Esophagus squamous epithelium (tissue), 5 donors: ENCODE measurements around the gene TVP23A. TPM values are rescaled to one million over a fixed set of nuclear protein-coding genes. Genes with fewer than 3 reads are reported as not detected.

Source experiments
- DNase-seq: peaks from one replicate; lab custom pipeline; 2025; lab: John Stamatoyannopoulos, UW
- H3K27ac ChIP-seq, 4 donors: fragments of 200-600 bp; sonication (generic); one replicate each; pipeline ENCODE4 v1.5.1; 2016 to 2019; ENCODE audit warnings: mild to moderate bottlenecking in 1 of 4
- H3K27me3 ChIP-seq, 4 donors: fragments of 200-600 bp; sonication (generic); 1 replicate in 3 of 4; 2 replicates in 1 of 4; pipeline versions ENCODE4 v1.5.1 to v1.6.0; 2017 to 2021; ENCODE audit warnings: antibody characterized with exemption in 1 of 4
- H3K36me3 ChIP-seq, 3 donors: fragments of 200-600 bp; sonication (generic); one replicate each; pipeline ENCODE4 v1.5.1; 2016 to 2019
- H3K4me1 ChIP-seq, 3 donors: fragments of 200-600 bp; sonication (generic); one replicate each; pipeline ENCODE4 v1.5.1; 2017 to 2019
- H3K4me3 ChIP-seq, 4 donors: fragments of 200-600 bp; sonication (generic); 1 replicate in 3 of 4; 2 replicates in 1 of 4; pipeline ENCODE4 v1.5.1; 2016 to 2019; ENCODE audit warnings: mild to moderate bottlenecking in 2 of 4, moderate library complexity in 1 of 4
- H3K9me3 ChIP-seq, 3 donors: fragments of 200-600 bp; sonication (generic); one replicate each; pipeline ENCODE4 v1.5.1; 2016 to 2019
- POLR2A ChIP-seq, 4 donors: fragments of 450-650 bp; IDR thresholded peaks; one replicate each; pipeline ENCODE4 v1.6.1; 2017; ENCODE audit warnings: antibody characterized with exemption in 4 of 4, mild to moderate bottlenecking in 4 of 4, moderate library complexity in 3 of 4
- WGBS, 2 donors: methylation state at CpG; one replicate each; pipeline ENCODE4 v1.1.5; 2018; 5-methylcytosine and 5-hydroxymethylcytosine counted together
- intact Hi-C: fragments of 100-400 bp; cut with DNase I; formaldehyde crosslinking; loops from one replicate; pipeline ENCODE4 v1.15.0; 2022
- total RNA-seq, 4 donors: library from RNA; depleted of rRNA; stranded (reverse); fragments of >200 nt; gene quantifications; one replicate each; pipeline ENCODE4 v1.1.0, GENCODE V29; 2016
- TF ChIP-seq, protein P1 (sequence below), 6 experiments: fragments of 450-650 bp in 4 of 6; fragments of 200-600 bp in 2 of 6; sonication (generic) in 2 of 6; IDR thresholded peaks; one replicate each; pipeline ENCODE4 v1.5.1; 2016 to 2019; ENCODE audit warnings: antibody characterized with exemption in 6 of 6, mild to moderate bottlenecking in 4 of 6, moderate library complexity in 4 of 6
- donor health status: DM: yes; HTN: yes; CAD: no.

TVP23A gene
- total RNA-seq, 4 donors from 2014 or later: 0.19 TPM; not detected in 3

DNA sequence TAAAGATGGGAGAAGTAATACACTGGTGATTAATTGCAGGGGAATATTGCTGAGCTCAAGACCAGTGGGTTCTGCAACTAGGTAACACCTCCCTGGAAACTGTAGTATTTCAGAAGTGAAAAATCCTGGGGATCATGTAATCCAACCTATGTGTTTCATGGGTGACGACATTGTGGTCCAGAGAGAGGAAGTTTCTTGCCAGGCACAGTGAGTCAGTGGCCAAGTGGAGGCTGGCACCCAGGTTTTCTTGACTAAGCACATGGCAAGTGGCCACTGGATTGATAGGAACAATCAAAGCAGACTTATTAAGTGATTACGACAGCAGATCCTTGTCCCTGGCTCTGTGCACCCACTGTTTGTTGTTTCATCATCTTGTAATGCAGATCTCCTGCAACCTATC, 43.8 kb upstream of the TVP23A start:
- Histone ChIP-seq H3K36me3 (no peaks in the 10 kb centered on the region), H3K4me1 (peaks cover 0 to 12% (median 11%) of the 10 kb centered on the region in 3 donors), H3K4me3 (no peak overlapping the region), H3K9me3 (no peaks in the 10 kb centered on the region), H3K27me3 (no peaks in the 10 kb centered on the region), H3K27ac (no peak overlapping the region)
- intact Hi-C loops: no loop called here
- 18 to 22% methylated on average over 2 of the region's 2 CpGs for WGBS, 2 donors
- DNase-seq: no peak
- no peak for TF ChIP-seq POLR2A (IDR thresholded peaks at IDR 0.05)
- TF ChIP-seq, protein P1, sequence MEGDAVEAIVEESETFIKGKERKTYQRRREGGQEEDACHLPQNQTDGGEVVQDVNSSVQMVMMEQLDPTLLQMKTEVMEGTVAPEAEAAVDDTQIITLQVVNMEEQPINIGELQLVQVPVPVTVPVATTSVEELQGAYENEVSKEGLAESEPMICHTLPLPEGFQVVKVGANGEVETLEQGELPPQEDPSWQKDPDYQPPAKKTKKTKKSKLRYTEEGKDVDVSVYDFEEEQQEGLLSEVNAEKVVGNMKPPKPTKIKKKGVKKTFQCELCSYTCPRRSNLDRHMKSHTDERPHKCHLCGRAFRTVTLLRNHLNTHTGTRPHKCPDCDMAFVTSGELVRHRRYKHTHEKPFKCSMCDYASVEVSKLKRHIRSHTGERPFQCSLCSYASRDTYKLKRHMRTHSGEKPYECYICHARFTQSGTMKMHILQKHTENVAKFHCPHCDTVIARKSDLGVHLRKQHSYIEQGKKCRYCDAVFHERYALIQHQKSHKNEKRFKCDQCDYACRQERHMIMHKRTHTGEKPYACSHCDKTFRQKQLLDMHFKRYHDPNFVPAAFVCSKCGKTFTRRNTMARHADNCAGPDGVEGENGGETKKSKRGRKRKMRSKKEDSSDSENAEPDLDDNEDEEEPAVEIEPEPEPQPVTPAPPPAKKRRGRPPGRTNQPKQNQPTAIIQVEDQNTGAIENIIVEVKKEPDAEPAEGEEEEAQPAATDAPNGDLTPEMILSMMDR (IDR thresholded peaks at IDR 0.05): no peak

DNA sequence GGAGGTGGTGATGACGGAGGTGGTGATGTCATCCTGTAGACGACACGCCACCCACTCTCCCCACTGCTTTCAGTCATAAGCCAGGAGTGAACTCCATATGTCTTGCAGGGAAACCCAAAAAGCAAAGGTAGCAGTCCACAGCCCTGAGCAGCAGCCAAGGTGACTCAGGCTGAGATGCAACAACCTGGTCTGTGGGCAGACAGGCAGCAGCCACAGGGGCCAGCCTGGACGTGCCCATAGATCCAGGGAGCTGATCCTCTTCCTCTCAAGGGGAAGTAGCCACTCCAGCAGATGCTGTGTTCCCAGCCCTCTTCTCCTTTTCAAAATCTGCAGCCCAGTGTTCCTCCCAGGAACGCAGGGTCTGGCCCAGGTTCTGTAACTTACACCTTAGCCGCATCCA, 41.1 kb upstream of the TVP23A start:
- H3K27ac ChIP-seq: no peak overlapping the region
- H3K9me3 ChIP-seq: no peaks in the 10 kb centered on the region
- intact Hi-C loops: no loop called here
- 36 to 53% methylated on average over 5 to 6 of the region's 6 CpGs for WGBS, 2 donors
- no peaks in the 10 kb centered on the region for H3K36me3 ChIP-seq
- DNase-seq: no peak
- H3K27me3 ChIP-seq: no peaks in the 10 kb centered on the region
- H3K4me1 ChIP-seq: no peaks in the 10 kb centered on the region
- TF ChIP-seq, protein P1 (IDR thresholded peaks at IDR 0.05): no peak
- TF ChIP-seq POLR2A (IDR thresholded peaks at IDR 0.05): no peak
- no peak overlapping the region for H3K4me3 ChIP-seq

DNA sequence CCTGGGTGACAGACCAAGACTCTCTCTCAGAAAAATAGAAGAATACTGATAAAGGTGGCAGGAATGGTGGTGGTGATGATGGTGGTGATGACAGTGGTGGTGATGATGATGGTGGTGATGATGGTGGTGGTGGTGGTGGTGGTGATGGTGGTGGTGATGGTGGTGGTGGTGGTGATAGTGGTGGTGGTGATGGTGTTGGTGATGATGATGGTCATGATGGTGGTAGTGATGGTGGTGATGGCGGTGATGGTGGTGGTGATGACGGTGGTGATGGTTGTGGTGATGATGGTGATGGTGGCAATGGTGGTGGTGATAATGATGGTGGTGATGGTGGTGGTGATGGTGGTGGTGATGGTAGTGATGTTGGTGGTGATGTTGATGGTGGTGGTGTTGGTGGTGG, 40.4 kb upstream of the TVP23A start:
- no peaks in the 10 kb centered on the region for H3K9me3 ChIP-seq
- intact Hi-C loops: no loop called here
- no peaks in the 10 kb centered on the region for H3K36me3 ChIP-seq
- DNase-seq: no peak
- no peaks in the 10 kb centered on the region for H3K4me1 ChIP-seq
- TF ChIP-seq, protein P1 (IDR thresholded peaks at IDR 0.05): no peak
- no peak for TF ChIP-seq POLR2A (IDR thresholded peaks at IDR 0.05)
- no peaks in the 10 kb centered on the region for H3K27me3 ChIP-seq
- H3K4me3 ChIP-seq: no peak overlapping the region
- WGBS, 2 donors: 44 to 71% methylated on average over 2 of the region's 2 CpGs
- H3K27ac ChIP-seq: no peak overlapping the region

DNA sequence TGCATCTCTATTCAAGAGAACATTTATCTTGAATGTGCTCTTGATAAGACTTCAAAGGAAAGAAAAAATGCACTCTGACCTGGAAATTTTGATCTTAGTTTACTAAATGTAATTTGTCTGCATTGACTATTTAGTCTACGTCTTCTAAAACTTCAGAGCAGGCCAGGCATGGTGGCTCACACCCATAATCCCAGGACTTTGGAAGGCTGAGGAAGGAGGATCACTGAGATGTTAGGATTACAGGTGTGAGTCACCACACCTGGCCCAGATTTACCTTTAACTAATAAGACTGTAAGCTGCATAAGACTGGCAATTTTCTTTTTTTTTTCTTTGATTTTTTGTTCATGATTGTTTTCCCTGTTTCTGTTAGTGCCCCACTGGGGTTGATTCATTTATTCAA, 39.6 kb upstream of the TVP23A start:
- H3K27ac ChIP-seq: no peak overlapping the region
- no peaks in the 10 kb centered on the region for H3K27me3 ChIP-seq
- intact Hi-C loops: no loop called here
- H3K4me3 ChIP-seq: no peak overlapping the region
- H3K9me3 ChIP-seq: no peaks in the 10 kb centered on the region
- peaks cover 0 to under 1% (median 0%) of the 10 kb centered on the region in 3 donors for H3K4me1 ChIP-seq
- DNase-seq: no peak
- no peaks in the 10 kb centered on the region for H3K36me3 ChIP-seq
- TF ChIP-seq, protein P1 (IDR thresholded peaks at IDR 0.05): no peak
- no peak for TF ChIP-seq POLR2A (IDR thresholded peaks at IDR 0.05)
- WGBS, 2 donors: 50 to 56% methylated on average over 1 of the region's 1 CpG

DNA sequence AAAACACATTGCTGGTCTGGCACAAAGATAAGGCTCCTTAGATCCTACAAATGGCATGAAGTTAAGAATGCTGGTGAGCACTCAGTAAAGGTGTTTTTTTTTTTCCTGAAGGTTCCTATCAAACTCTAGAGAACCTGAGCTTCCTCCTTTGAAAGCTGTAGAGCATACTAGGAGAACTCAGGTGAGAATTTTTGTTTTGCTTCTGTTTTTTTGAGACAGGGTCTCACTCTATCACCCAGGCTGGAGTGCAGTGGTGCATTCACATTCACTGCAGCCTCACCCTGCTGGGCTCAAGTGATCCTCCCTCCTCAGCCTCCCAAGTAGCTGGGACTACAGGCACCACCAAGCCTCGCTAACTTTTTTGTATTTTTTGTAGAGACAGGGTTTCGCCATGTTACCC, 37.4 kb upstream of the TVP23A start:
- H3K36me3 ChIP-seq: no peaks in the 10 kb centered on the region
- H3K27me3 ChIP-seq: no peaks in the 10 kb centered on the region
- intact Hi-C loops: no loop called here
- no peak overlapping the region for H3K4me3 ChIP-seq
- no peak for DNase-seq
- H3K4me1 ChIP-seq: peaks cover 3 to 14% (median 5%) of the 10 kb centered on the region in 3 donors
- H3K27ac ChIP-seq: no peak overlapping the region
- WGBS, 2 donors: 89 to 100% methylated on average over 2 of the region's 2 CpGs
- no peaks in the 10 kb centered on the region for H3K9me3 ChIP-seq
- TF ChIP-seq, protein P1 (IDR thresholded peaks at IDR 0.05): no peak
- no peak for TF ChIP-seq POLR2A (IDR thresholded peaks at IDR 0.05)
